AG04450 (cell line): ENCODE results near the gene CLMP. TPM values are rescaled to one million over a fixed set of nuclear protein-coding genes. Genes with fewer than 3 reads are reported as not detected.
"Not testable (repeated sequence)": the region's sequence is repeated elsewhere in the genome, so short reads cannot be mapped to it uniquely, and the experiment has no call there.

ENCODE experiments used
- CTCF ChIA-PET: fragments of 300-600, 350-600 bp; formaldehyde crosslinking; extraction: SDS; loops from one replicate; lab custom pipeline; 2022; ENCODE audit warnings: antibody characterized with exemption, inconsistent platforms; lab: Charles Lee
- POLR2A ChIA-PET: fragments of 350-600 bp; formaldehyde crosslinking; extraction: SDS; loops from one replicate; lab custom pipeline; 2021; ENCODE audit warnings: antibody characterized with exemption, inconsistent platforms; lab: Yijun Ruan, JAX
- DNase-seq: peaks from one replicate; pipeline ENCODE4 v3.0.0-alpha.2; 2011; ENCODE audit warnings: low read depth, low spot score
- H3K27ac ChIP-seq: one replicate; pipeline ENCODE4 v1.5.1; 2012; ENCODE audit warnings: low read depth, low read length, control low read depth
- H3K27me3 ChIP-seq: one replicate; pipeline ENCODE4 v1.6.0; 2012; ENCODE audit warnings: low read length; ENCODE audit not compliant: control insufficient read depth, insufficient read depth
- H3K4me3 ChIP-seq: 2 replicates; pipeline ENCODE4 v1.5.1; 2011; ENCODE audit warnings: mild to moderate bottlenecking, low read depth, low read length, control low read depth
- H3K9me3 ChIP-seq: 2 replicates; pipeline ENCODE4 v1.5.1; 2012; ENCODE audit warnings: low read length; ENCODE audit not compliant: control insufficient read depth, insufficient read depth
- CTCF ChIP-seq: IDR thresholded peaks from 2 replicates; pipeline ENCODE4 v1.5.1; 2011; ENCODE audit warnings: low read depth, low read length, control low read depth, inconsistent platforms
- polyA plus RNA-seq: library from polyadenylated mRNA; depleted of rRNA; stranded (reverse); fragments of >200 nt; gene quantifications from 2 replicates; pipeline ENCODE4 v1.2.3, GENCODE V29; 2011

The CLMP gene
- polyA plus RNA-seq, 1 experiment: 288 TPM

DNA sequence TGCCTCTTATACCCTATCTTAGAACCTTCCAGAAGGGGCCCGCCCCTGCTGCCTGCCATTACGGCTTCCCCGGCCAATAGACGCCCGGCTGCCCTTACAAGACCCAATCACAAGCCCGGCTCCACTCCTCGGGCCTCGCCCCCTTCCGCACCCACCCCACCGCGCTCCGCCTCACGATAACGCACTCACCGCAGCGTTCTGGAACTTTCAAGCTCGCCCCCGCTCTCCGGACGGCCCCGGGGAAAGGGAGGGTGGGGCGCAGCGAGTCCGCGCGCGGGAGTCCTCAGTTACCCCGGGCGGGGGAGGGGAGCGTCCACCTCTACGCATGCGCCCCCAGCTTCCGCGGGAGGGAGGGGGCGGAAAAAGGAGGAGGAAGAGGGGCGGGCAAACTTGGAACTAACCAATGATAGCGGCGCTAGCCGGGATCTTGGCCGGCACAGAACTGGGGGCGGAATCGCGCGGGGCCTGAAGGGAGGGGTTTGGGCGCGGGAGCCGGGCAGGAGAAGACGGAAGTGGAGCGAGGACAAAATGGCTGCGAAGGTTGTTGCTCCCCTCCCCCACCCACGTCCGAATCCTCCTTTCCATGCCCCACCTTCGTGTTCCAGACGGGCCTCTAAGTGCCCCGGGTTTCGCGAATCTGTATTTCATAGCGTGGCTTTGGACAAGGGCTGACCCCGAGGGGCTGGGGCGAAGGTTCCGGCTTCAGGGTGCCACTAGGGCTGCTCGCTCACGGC, 132.7 kb downstream of the CLMP start:
- CTCF ChIA-PET: interaction anchor here (0.6 to 1.2 kb wide), 2 partner anchors 185 to 199 kb away, joined by 3 to 7 read pairs; no protein-coding TSS in a partner anchor

DNA sequence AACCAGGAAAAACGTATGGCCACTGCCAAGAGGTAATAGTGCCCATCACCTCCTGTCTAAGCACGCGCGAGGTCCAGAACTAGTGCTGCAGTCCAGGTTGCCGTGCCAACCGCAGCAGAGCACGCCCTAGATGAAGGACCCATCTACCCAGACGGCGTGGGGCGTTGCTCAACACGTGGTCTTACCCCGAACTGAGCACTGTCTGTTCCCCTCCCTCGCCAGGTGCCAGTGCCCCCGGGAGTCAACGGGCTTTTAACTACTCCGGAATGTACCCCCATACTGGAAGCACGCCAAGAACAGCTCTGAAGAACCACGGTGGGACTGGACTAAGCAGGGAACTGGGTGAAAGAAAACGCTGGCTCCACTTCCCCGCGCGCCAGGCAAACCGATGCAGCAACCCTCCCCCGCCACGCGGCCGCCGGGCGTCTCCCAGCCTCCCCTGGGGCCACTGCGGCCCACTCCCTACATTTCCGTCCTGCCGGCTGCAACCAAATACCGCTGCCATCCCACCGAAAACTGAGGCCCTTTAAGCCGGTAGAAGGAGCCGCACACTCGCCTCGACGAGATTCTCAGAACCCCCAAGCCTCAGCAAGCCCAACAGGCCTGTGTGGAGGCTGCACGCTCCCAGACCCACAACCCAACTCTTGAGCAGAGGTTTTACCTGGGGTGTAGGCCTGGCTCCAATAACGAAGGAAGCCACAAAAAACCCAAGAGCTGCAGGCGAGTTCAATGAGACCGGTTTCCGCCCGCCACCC, 133.5 kb downstream of the CLMP start, which contains the start of gene HSPA8:
Gene HSPA8, minus strand, starts transcription at position 734 of the 755 bp plus-strand sequence. CDS start 812 bp downstream, outside the sequence.
- no peak for TF ChIP-seq CTCF
- H3K4me3 ChIP-seq: peak within 1 kb of the TSS; percentile 95
- CTCF ChIA-PET: interaction anchor here (0.6 to 1.6 kb wide), 3 partner anchors 186 to 200 kb away, joined by 3 to 15 read pairs (median 7); no protein-coding TSS in a partner anchor
- no peaks in the 10 kb centered on the region; the same call in 1 of the 2 replicates for H3K9me3 ChIP-seq
- H3K27me3 ChIP-seq: no peaks in the 10 kb centered on the region
- peak; percentile 37 for DNase-seq
- POLR2A ChIA-PET: interaction anchor here (0.6 to 2.5 kb wide), 25 partner anchors 8 to 1579 kb away, joined by 3 to 21 read pairs (median 5); partner anchors contain the start of gene CLMP
- peak within 1 kb of the TSS; percentile 99 for H3K27ac ChIP-seq

More for the DNA sequence above, 132.7 kb downstream of the CLMP start:
- Histone ChIP-seq H3K27me3 (no peaks in the 10 kb centered on the region), H3K27ac (peak overlapping the region; percentile 99), H3K4me3 (peak overlapping the region; percentile 95), H3K9me3 (no peaks in the 10 kb centered on the region; the same call in 1 of the 2 replicates)
- 0 out of 2 replicates have a peak, but pooled peaks have one; percentile 13 for TF ChIP-seq CTCF
- POLR2A ChIA-PET: interaction anchor here (0.5 to 2.5 kb wide), 28 partner anchors 9 to 1578 kb away, joined by 3 to 21 read pairs (median 4); partner anchors contain the start of gene CLMP
- peak; percentile 100 for DNase-seq

GRCh38 chr11:123060277-123061000, 134.6 kb downstream of the CLMP start:
- Histone ChIP-seq H3K27ac (no peak overlapping the region), H3K4me3 (peak overlapping the region; percentile 95), H3K9me3 (no peaks in the 10 kb centered on the region; the same call in 1 of the 2 replicates), H3K27me3 (no peaks in the 10 kb centered on the region)
- no peak for DNase-seq
- ChIA-PET CTCF (interaction anchor here (1.0 to 1.6 kb wide), 3 partner anchors 39 to 201 kb away, joined by 3 to 15 read pairs (median 4); no protein-coding TSS in a partner anchor), POLR2A (interaction anchor here (0.6 to 2.5 kb wide), 3 partner anchors 19 to 201 kb away, joined by 3 to 8 read pairs (median 5); no protein-coding TSS in a partner anchor)
- TF ChIP-seq CTCF: no peak

- H3K9me3 ChIP-seq, H3K27ac ChIP-seq, DNase-seq, H3K27me3 ChIP-seq, POLR2A ChIA-PET: not testable (repeated sequence)
- CTCF ChIA-PET: interaction anchor here (2.1 kb wide), 1 partner anchor 202 kb away, joined by 12 read pairs; no protein-coding TSS in a partner anchor
- peak overlapping the region; percentile 95 for H3K4me3 ChIP-seq
Measured at GRCh38 chr11:123059041-123059920, 135.8 kb downstream of the CLMP start.
